Esophagus mucosa (tissue), 1 donor: Measurements from ENCODE around the gene RTKN2. TPM values are rescaled to one million over a fixed set of nuclear protein-coding genes. Genes with fewer than 3 reads are reported as not detected.
"Not testable (repeated sequence)": the region's sequence is repeated elsewhere in the genome, so short reads cannot be mapped to it uniquely, and the experiment has no call there.

Experiments
- ATAC-seq: fragments of 200-7000 bp; cut with Tn5 transposase; one replicate; pipeline ENCODE4 v1.9.1; 2020
- total RNA-seq: library from RNA; stranded (reverse); gene quantifications from one replicate; pipeline ENCODE4 v1.2.4, GENCODE V29; 2023
- donor health status: DM: yes; HTN: yes; CAD: no.

The RTKN2 gene
- total RNA-seq = 8.9 TPM

GRCh38 chr10:62268399-62269114 lies at the start of gene RTKN2:
Gene RTKN2 (minus strand): TSS chr10:62268844. CDS start chr10:62268610, 234 bp downstream.
- peak; percentile 86 for ATAC-seq

DNA sequence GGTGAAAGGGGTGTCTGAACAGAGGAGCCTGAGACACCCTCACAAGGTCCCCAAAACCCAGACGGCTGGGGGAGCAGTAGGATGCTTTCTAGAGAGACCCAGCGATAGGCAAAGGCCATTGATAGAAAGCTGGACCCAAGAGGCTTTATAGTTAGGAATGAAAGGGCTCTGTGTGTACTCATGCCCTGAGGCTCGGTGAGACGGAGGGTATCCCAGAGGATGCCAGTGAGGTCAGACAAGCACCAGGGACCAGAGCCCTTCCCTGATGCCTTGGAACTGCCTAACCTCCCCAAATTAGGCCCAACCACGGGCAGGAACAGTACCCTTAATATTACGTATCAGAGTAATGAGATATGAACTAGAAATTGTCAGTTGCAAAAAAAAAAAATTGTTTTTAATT lies 48.6 kb upstream of the RTKN2 start:
- no peak for ATAC-seq

- no peak for ATAC-seq
Measured at GRCh38 chr10:62309254-62309653, 40.6 kb upstream of the RTKN2 start.

DNA sequence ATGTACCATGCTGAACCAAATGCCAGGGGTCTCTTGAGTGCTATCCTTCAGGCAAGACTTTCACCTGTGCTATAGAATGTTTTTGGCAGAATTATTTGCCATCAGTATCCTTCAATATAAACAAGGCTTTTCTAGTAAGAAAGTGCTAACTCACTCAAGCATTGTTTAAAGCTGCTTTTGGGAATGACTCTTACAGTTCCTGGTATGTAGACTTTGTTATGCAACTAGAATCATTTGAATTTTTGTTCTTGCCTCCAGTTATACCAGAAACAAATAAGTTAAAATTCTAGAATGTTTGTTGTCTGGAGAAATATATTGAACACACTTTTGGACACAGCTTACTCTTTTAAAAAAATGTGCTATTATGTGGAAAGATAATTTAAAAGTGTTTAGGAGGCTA lies 39.5 kb upstream of the RTKN2 start:
- no peak for ATAC-seq

GRCh38 chr10:62307635-62308034 lies 39.0 kb upstream of the RTKN2 start:
- ATAC-seq = no peak

- no peak for ATAC-seq
Measured at GRCh38 chr10:62306663-62307062, 38.0 kb upstream of the RTKN2 start.

GRCh38 chr10:62305813-62306212 lies 37.2 kb upstream of the RTKN2 start:
- ATAC-seq = no peak

DNA sequence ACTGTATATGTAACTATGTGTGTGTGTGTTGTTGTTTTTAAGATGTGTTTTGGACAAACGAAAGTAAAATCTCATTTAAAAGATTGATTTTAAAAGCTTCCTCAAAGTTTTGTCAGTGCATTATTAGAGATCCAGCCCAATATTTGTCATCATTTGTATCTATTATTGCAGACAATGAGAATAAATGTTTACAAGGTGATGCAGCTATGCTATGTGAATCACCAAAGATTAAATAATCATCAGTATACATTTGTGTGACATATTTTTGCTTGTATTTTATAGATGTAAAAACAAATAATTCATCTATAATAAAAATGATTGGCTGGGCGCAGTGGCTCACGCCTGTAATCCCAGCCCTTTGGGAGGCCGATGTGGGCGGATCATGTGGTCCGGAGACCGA lies 35.3 kb upstream of the RTKN2 start:
- ATAC-seq = no peak

DNA sequence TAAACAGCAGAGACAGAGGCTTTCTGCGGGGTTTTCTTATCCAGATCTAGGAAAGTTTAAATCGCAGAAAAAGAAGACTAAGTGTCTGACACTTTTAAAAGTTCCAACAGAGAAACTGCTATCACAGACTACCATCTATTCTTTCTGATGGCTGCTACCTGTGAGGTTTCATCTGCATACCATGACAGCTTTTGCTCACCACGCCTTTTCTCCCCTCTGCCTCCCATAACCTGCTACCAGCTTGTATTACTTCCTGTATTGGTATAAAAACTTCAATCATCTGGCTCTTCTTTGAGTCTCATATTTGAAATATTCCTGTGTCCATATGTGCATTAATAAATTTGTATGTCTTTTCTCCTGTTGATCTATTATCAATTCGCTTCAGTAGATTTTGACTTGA lies 34.1 kb upstream of the RTKN2 start:
- no peak for ATAC-seq

- ATAC-seq = no peak
Measured at GRCh38 chr10:62297857-62298256, 29.2 kb upstream of the RTKN2 start.

DNA sequence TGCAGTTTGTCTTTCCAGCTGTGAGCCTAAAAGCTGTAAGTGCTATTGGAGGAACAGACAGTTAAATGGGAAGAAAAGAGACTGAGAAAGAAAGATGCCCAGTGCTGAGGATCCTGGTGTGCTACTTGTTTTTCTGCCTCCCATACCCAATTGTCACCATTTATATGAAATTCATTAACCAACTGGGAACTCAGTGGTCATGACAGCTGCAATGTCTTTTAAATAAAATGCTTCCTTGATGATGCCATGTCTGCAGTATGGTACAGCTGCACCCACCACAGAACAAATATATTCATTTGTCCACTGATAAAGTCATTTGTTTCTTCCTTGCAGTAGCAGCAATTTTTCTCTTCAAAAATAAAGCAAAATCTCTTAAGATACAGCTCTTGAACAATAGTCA lies 15.6 kb upstream of the RTKN2 start:
- no peak for ATAC-seq

DNA sequence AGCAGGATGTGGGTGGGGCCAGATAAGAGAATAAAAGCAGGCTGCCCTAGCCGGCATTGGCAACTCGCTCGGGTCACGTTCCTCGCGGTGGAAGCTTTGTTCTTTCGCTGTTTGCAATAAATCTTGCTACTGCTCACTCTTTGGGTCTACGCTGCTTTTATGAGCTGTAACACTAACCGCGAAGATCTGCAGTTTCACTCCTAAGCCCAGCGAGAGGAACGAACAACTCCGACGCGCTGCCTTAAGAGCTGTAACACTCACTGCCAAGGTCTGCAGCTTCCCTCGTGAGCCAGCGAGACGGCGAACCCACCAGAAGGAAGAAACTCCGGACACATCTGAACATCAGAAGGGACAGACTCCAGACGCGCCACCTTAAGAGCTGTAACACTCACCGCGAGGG lies 12.7 kb upstream of the RTKN2 start:
- not testable (repeated sequence) for ATAC-seq

- not testable (repeated sequence) for ATAC-seq
Measured at GRCh38 chr10:62280392-62280791, 11.7 kb upstream of the RTKN2 start.

- ATAC-seq = no peak
Measured at GRCh38 chr10:62278441-62278910, 9.8 kb upstream of the RTKN2 start.

GRCh38 chr10:62277971-62278370 lies 9.3 kb upstream of the RTKN2 start:
- ATAC-seq = no peak

DNA sequence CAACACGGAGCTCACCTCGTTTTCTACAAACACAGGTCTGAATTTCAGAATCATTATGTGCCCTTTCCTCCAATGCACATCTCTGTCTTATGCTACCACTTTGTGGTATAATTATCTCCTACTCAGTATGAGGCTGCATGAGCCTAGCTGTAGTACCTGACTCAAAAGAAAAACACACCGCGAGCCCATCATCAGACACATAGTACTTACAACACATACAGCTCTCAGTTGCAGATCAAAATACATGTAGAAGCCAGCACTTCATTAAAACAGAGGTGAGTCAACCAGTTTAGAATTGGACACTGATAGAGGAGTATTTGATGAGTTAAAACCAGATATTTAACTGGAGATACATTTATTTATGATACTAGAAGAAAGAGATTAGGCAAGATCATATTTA lies 1.4 kb upstream of the RTKN2 start:
- no peak for ATAC-seq

- ATAC-seq = no peak
Measured at GRCh38 chr10:62268027-62268398, 631 bp downstream of the RTKN2 start.

GRCh38 chr10:62266611-62267010 lies 2.0 kb downstream of the RTKN2 start:
- peak; percentile 3 for ATAC-seq

- peak; percentile 68 for ATAC-seq
Measured at GRCh38 chr10:62266147-62266546, 2.5 kb downstream of the RTKN2 start.

DNA sequence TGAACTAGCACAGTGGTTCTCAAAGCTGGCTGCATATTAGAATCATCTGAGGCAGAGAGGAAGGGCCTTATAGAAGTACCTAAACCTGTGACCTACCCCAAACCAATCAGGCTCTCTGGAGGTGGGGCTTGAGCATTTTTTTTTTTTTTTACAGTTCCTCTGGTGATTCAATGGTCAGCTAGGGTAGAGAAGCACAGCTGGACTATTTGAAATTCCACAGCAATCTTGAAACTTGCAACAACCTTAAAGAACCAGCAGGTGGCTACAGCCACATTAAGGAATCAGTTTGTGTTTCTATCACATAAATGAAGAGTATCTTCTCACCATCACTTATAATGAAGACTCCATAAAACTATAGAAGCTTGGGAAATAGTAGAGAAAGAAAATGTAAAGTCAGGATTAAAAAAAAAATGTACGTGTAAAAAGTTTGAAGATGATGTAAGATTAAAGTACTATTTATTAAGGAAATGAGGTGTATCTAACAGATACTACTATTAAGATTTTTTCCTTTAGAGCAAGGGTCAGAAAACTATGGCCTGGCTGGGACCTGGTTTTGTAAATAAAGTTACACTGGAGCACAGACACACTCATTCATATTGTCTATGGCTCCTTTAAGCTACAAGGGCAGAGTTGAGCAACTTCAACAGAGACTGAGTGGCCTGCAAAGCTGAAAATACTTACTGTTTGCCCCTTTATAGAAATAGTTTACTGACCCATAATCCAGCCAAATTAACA lies 3.8 kb downstream of the RTKN2 start:
- peak; percentile 78 for ATAC-seq

- ATAC-seq = no peak
Measured at GRCh38 chr10:62264126-62264525, 4.5 kb downstream of the RTKN2 start.

- no peak for ATAC-seq
Measured at GRCh38 chr10:62261666-62262065, 7.0 kb downstream of the RTKN2 start.

DNA sequence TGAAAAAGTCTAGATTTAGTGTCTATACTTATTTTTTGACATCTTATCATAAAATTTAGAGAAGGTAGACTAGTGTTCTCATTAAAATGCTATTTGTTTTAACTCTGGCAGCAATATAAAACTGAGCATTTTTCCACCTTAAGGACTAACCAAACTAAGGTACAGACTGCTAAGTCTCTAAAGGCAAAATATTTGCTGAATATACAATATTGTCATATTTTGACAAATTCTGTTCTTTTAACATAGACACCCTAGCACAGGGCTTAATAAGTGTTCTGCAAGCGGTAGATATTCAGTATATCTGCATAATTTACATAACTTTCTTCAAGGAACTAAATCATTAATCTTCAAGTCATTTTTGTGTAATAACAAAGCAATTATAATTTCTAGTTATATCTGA lies 8.6 kb downstream of the RTKN2 start:
- ATAC-seq = no peak

DNA sequence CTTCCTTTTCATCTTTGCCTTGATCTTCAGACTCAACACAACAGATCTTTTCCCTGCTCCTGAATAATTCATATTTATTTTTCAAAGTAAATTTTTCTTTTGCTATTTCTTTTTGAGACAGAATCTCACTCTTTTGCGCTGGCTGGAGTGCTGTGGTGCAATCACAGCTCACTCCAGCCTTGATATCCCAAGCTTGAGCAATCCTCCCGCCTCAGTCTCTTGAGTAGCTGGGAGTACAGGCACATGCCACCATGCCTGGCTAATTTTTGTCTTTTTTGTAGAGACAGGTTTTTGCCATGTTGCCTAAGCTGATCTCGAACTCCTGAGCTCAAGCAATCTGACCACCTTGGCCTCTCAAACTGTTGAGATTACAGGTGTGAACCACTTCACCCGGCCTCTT lies 9.2 kb downstream of the RTKN2 start:
- no peak for ATAC-seq
